ENCODE measurements around the gene MEF2B. TPM values are rescaled to one million over a fixed set of nuclear protein-coding genes. Genes with fewer than 3 reads are reported as not detected.

MEF2B gene
- total and polyA plus RNA-seq, 4 experiments from 2014 or later, result 0.71 to 5.2 (median 3.1) TPM; not detected in 1

GRCh38 chr19:19212916-19213315, 42.9 kb upstream of the MEF2B start:
- Mint-ChIP-seq H3K27ac (no peak overlapping the region), H3K4me1 (peaks cover under 1 to 9% (median 3%) of the 10 kb centered on the region in 4 donors), H3K36me3 (no peaks in the 10 kb centered on the region), H3K9me3 (peaks cover 0 to 6% (median 0%) of the 10 kb centered on the region in 8 donors), H3K27me3 (peaks cover 35 to 39% of the 10 kb centered on the region in 2 donors), H3K4me3 (no peak overlapping the region)
- Histone ChIP-seq H3K4me3 (ENCODE audit: low read length in 2 of 2) (no peak overlapping the region), H3K9me3 (ENCODE audit: control insufficient read depth in 1 of 2, low read length in 2 of 2) (no peaks in the 10 kb centered on the region), H3K4me1 (ENCODE audit: insufficient read depth, low read length) (peaks cover 2% of the 10 kb centered on the region), H3K27ac (ENCODE audit: low read depth, low read length) (no peak overlapping the region), H3K36me3 (ENCODE audit: insufficient read depth, low read length) (no peaks in the 10 kb centered on the region), H3K27me3 (ENCODE audit: insufficient read depth, low read length) (peaks cover 30% of the 10 kb centered on the region)
- ChIA-PET CTCF (ENCODE audit: partially characterized antibody) (no interaction called here), POLR2A (ENCODE audit: partially characterized antibody) (no interaction called here)
- no peak for DNase-seq
- intact Hi-C loops (cut with micrococcal nuclease), result no loop called here

GRCh38 chr19:19211499-19212420, 41.7 kb upstream of the MEF2B start, which contains the start of gene NCAN:
TSS of gene NCAN (plus strand) at chr19:19211958. CDS start at chr19:19216954, 4,996 bp downstream.
- Histone ChIP-seq H3K4me1 (ENCODE audit: insufficient read depth, low read length) (peaks cover 14% of the 10 kb centered on the region), H3K27ac (ENCODE audit: low read depth, low read length) (no peak within 1 kb of the TSS), H3K27me3 (ENCODE audit: insufficient read depth, low read length) (peaks cover 30% of the 10 kb centered on the region), H3K4me3 (ENCODE audit: low read length in 2 of 2) (no peak within 1 kb of the TSS), H3K9me3 (ENCODE audit: control insufficient read depth in 1 of 2, low read length in 2 of 2) (no peaks in the 10 kb centered on the region), H3K36me3 (ENCODE audit: insufficient read depth, low read length) (no peaks in the 10 kb centered on the region)
- intact Hi-C loops (cut with micrococcal nuclease), result no loop called here
- Mint-ChIP-seq H3K27me3 (peaks cover 30 to 43% of the 10 kb centered on the region in 2 donors), H3K4me3 (no peak within 1 kb of the TSS), H3K36me3 (no peaks in the 10 kb centered on the region), H3K27ac (no peak within 1 kb of the TSS), H3K9me3 (peaks cover 0 to 8% (median 0%) of the 10 kb centered on the region in 8 donors), H3K4me1 (peaks cover 12 to 21% (median 15%) of the 10 kb centered on the region in 4 donors)
- DNase-seq, result no peak
- ChIA-PET POLR2A (ENCODE audit: partially characterized antibody) (no interaction called here), CTCF (ENCODE audit: partially characterized antibody) (no interaction called here)

- no peak overlapping the region for H3K4me3 Mint-ChIP-seq
- no peak overlapping the region for H3K27ac ChIP-seq (ENCODE audit: low read depth, low read length)
- peaks cover 13 to 25% (median 19%) of the 10 kb centered on the region in 4 donors for H3K4me1 Mint-ChIP-seq
- no peaks in the 10 kb centered on the region for H3K36me3 Mint-ChIP-seq
- ChIA-PET POLR2A (ENCODE audit: partially characterized antibody) (no interaction called here), CTCF (ENCODE audit: partially characterized antibody) (no interaction called here)
- H3K27me3 ChIP-seq (ENCODE audit: insufficient read depth, low read length), result peaks cover 30% of the 10 kb centered on the region
- H3K4me3 ChIP-seq (ENCODE audit: low read length in 2 of 2), result no peak overlapping the region
- no peaks in the 10 kb centered on the region for H3K36me3 ChIP-seq (ENCODE audit: insufficient read depth, low read length)
- intact Hi-C loops (cut with micrococcal nuclease), result no loop called here
- DNase-seq, result no peak
- H3K27ac Mint-ChIP-seq, result no peak overlapping the region
- H3K9me3 ChIP-seq (ENCODE audit: control insufficient read depth in 1 of 2, low read length in 2 of 2), result no peaks in the 10 kb centered on the region
- peaks cover 0 to 6% (median 0%) of the 10 kb centered on the region in 8 donors for H3K9me3 Mint-ChIP-seq
- peaks cover 17% of the 10 kb centered on the region for H3K4me1 ChIP-seq (ENCODE audit: insufficient read depth, low read length)
- H3K27me3 Mint-ChIP-seq, result peaks cover 21 to 30% of the 10 kb centered on the region in 2 donors
These were observed 39.3 kb upstream of the MEF2B start for GRCh38 chr19:19209372-19209771.

GRCh38 chr19:19207637-19208572, 37.8 kb upstream of the MEF2B start:
- Histone ChIP-seq H3K4me1 (ENCODE audit: insufficient read depth, low read length) (peaks cover 19% of the 10 kb centered on the region), H3K9me3 (ENCODE audit: control insufficient read depth in 1 of 2, low read length in 2 of 2) (no peaks in the 10 kb centered on the region), H3K4me3 (ENCODE audit: low read length in 2 of 2) (peak overlapping the region in 1 of 2 donors; percentile 12), H3K27me3 (ENCODE audit: insufficient read depth, low read length) (peaks cover 17% of the 10 kb centered on the region), H3K36me3 (ENCODE audit: insufficient read depth, low read length) (no peaks in the 10 kb centered on the region), H3K27ac (ENCODE audit: low read depth, low read length) (no peak overlapping the region)
- ChIA-PET POLR2A (ENCODE audit: partially characterized antibody) (interaction anchor here (2.9 kb wide), 1 partner anchor 16 kb away, joined by 10 read pairs; the partner anchor contains the start of genes BORCS8 and RFXANK), CTCF (ENCODE audit: partially characterized antibody) (no interaction called here)
- H3K4me3 Mint-ChIP-seq, result peak overlapping the region; percentile 6 to 79 (median 56)
- H3K27ac Mint-ChIP-seq, result peak overlapping the region in 6 of 7 donors; percentile 28 to 92 (median 64)
- peaks cover 0 to 4% of the 10 kb centered on the region in 2 donors for H3K36me3 Mint-ChIP-seq
- peaks cover 13 to 35% (median 23%) of the 10 kb centered on the region in 4 donors for H3K4me1 Mint-ChIP-seq
- DNase-seq, result no peak
- peaks cover 0 to 4% (median 0%) of the 10 kb centered on the region in 8 donors for H3K9me3 Mint-ChIP-seq
- H3K27me3 Mint-ChIP-seq, result peaks cover 8 to 15% of the 10 kb centered on the region in 2 donors
- intact Hi-C loops (cut with micrococcal nuclease), result no loop called here

GRCh38 chr19:19206938-19207337, 36.9 kb upstream of the MEF2B start:
- peak overlapping the region in 1 of 7 donors; percentile 76 for H3K27ac Mint-ChIP-seq
- Histone ChIP-seq H3K27ac (ENCODE audit: low read depth, low read length) (no peak overlapping the region), H3K4me3 (ENCODE audit: low read length in 2 of 2) (no peak overlapping the region), H3K36me3 (ENCODE audit: insufficient read depth, low read length) (no peaks in the 10 kb centered on the region), H3K27me3 (ENCODE audit: insufficient read depth, low read length) (peaks cover 7% of the 10 kb centered on the region), H3K9me3 (ENCODE audit: control insufficient read depth in 1 of 2, low read length in 2 of 2) (no peaks in the 10 kb centered on the region), H3K4me1 (ENCODE audit: insufficient read depth, low read length) (peaks cover 28% of the 10 kb centered on the region)
- POLR2A ChIA-PET (ENCODE audit: partially characterized antibody), result interaction anchor here (2.9 kb wide), 1 partner anchor 15 kb away, joined by 10 read pairs; the partner anchor contains the start of genes BORCS8 and RFXANK
- H3K27me3 Mint-ChIP-seq, result peaks cover 8 to 12% of the 10 kb centered on the region in 2 donors
- intact Hi-C loops (cut with micrococcal nuclease), result no loop called here
- DNase-seq, result no peak
- H3K9me3 Mint-ChIP-seq, result peaks cover 0 to 4% (median 0%) of the 10 kb centered on the region in 8 donors
- peak overlapping the region in 7 of 8 donors; percentile 4 to 79 (median 55) for H3K4me3 Mint-ChIP-seq
- CTCF ChIA-PET (ENCODE audit: partially characterized antibody), result no interaction called here
- H3K36me3 Mint-ChIP-seq, result peaks cover 0 to 4% of the 10 kb centered on the region in 2 donors
- peaks cover 19 to 45% (median 32%) of the 10 kb centered on the region in 4 donors for H3K4me1 Mint-ChIP-seq

GRCh38 chr19:19205416-19206410, 35.6 kb upstream of the MEF2B start:
- ChIA-PET POLR2A (ENCODE audit: partially characterized antibody) (interaction anchor here (2.9 to 5.1 kb wide), 2 partner anchors 13 to 14 kb away, joined by 10 to 84 read pairs; partner anchors contain the start of genes BORCS8 and RFXANK), CTCF (ENCODE audit: partially characterized antibody) (interaction anchor here (1.4 kb wide), 1 partner anchor 20 kb away, joined by 4 read pairs; no protein-coding TSS in a partner anchor)
- intact Hi-C loops (cut with micrococcal nuclease), result no loop called here
- H3K27ac ChIP-seq (ENCODE audit: low read depth, low read length), result no peak overlapping the region
- H3K36me3 ChIP-seq (ENCODE audit: insufficient read depth, low read length), result no peaks in the 10 kb centered on the region
- H3K4me1 ChIP-seq (ENCODE audit: insufficient read depth, low read length), result peaks cover 33% of the 10 kb centered on the region
- no peak overlapping the region for H3K4me3 ChIP-seq (ENCODE audit: low read length in 2 of 2)
- H3K27me3 ChIP-seq (ENCODE audit: insufficient read depth, low read length), result no peaks in the 10 kb centered on the region
- Mint-ChIP-seq H3K27ac (peak overlapping the region in 2 of 7 donors; percentile 19 to 48), H3K4me1 (peaks cover 19 to 42% (median 35%) of the 10 kb centered on the region in 4 donors), H3K27me3 (peaks cover 3 to 7% of the 10 kb centered on the region in 2 donors), H3K4me3 (peak overlapping the region in 1 of 8 donors; percentile 59), H3K9me3 (peaks cover 0 to 4% (median 0%) of the 10 kb centered on the region in 8 donors), H3K36me3 (peaks cover 0 to 4% of the 10 kb centered on the region in 2 donors)
- no peaks in the 10 kb centered on the region for H3K9me3 ChIP-seq (ENCODE audit: control insufficient read depth in 1 of 2, low read length in 2 of 2)
- DNase-seq, result no peak

All from CD4-positive, alpha-beta memory T cell (primary cell).